ENCODE measurements around the gene PDE6A.
"Not testable (repeated sequence)": the region's sequence is repeated elsewhere in the genome, so short reads cannot be mapped to it uniquely, and the experiment has no call there.

The PDE6A gene

DNA sequence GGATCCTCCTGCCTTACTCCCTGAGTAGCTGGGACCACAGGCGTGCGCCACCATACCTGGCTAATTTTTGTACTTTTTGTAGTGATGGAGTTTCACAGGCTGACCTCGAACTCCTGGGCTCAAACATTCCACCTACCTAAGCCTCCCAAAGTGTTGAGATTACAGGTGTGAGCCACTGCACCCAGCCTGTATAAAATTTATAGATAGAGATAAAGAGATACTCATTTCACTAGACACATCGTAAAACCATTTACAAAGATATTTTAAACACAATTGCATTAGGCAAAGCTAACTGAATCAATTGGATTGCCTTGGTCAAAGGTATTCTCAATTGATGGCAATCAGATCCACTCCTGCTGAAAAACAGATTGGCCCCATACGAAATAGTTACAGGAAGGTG is 52.0 kb downstream of the PDE6A start:
- no peak for DNase-seq

- no peak for DNase-seq
These were observed 56.3 kb downstream of the PDE6A start for GRCh38 chr5:149888280-149888679.

DNA sequence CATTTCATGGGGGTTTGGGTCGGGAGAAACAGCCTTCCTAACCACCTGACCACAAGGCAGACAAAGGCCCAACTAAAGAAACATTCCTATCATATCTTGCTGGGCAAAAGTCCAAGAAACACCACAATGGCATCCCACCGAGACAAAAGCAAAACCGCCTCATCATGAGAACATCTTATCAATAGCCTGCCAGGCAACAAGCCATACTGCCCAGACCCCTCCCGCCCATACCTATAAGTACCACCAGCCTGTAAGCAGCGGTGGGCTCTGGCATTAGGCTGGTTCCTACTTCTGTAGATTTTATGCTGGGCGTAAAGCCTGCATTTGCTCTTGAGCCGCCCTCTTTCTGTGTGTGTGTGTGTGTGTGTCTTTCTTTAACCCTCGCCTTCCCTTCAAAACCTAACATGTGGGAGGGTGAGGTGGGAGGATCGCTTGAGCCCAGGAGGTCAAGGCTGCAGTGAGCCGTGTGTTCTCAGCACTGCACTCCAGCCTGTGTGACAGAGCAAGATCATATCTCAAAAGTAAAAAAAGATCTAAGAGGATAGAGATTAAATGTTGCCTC is 56.9 kb downstream of the PDE6A start:
- DNase-seq, result no peak

DNA sequence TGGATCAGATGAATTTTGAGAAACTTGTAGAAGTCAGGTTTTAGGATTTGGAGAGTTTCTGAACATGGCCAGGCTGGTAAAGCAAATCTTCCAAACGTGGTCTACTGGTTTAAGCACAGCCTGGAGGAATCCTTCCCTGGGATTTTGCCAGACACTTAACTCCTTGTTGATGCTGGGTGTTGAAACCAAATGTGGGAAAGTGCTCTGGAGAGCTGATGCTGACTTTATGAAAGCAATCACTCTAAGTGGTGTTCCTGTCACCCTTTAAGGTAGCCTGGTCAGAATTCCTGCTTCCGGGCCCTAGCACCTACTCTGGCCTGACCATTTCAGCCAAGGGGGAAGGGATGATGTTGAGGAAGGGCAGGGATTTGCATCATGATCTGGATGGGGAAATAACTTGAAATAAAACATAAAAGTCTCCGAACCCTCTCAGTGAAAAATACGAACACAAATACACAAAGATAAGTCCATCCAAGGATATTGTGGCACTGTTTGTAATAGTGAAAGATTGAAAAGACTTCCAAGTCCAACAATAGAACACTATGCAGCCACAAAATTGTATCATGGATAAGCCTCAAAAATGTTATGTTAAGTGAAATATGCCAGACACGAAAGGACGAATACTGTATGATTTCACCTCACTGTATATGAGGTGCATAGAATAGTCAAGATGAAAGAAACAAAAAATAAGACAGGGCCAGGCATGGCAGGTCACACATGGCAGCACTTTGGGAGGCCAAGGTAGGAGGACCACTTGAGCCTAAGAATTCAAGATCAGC is 57.7 kb downstream of the PDE6A start:
- DNase-seq, result no peak

DNA sequence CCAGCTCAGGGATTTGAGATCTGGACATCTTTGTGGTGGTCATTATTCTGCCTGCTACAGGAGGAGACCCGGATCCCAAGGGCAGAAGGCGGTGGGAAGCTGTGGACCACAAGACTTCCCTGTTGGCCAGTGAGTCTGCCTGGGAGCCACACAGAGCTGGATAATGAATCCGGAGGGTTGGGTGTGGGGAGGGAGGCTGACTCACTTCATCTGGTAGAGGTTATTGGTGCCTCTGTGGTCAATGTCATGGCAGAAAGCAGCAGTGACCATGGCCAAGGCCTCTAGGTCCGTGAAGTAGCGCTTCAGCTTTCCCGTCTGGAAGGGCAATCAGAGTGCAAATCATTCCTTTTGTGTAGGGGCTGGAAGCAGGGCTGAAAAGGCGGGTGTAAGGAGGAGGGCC is 58.5 kb downstream of the PDE6A start:
- no peak for DNase-seq

- no peak for DNase-seq
These were observed 59.1 kb downstream of the PDE6A start for GRCh38 chr5:149885513-149885912.

DNA sequence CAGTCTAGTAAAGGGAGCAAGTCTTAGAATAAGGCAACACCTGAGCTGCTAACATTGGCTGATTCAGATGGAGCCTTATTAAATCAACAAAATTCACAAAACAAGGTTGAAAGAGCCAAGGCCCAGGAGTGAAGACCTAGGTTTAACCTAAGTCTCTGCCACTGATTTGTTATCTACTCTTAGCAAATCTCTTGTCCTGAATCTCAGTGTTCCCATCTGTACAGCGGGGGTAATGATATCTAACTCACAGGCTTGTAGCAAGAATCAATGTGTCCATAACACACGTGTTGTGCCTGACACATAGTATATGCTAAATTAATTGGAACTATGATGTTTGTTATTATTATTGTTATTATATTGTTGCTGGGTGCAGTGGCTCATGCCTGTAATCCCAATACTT is 61.0 kb downstream of the PDE6A start:
- no peak for DNase-seq

DNA sequence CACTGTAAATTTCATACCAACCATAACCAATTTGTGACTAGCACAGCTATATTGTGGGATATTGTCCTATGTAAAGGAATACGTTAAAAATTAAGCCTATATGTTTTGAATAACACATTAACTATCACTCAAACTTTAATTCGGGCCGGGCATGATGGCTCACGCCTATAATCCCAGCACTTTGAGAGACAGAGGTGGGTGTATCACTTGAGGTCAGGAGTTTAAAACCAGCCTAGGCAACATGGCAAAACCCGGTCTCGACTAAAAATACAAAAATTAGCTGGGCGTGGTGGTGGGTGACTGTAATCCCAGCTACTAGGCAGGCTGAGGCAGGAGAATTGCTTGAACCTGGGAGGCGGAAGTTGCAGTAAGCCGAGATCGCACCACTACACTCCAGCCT is 62.0 kb downstream of the PDE6A start:
- not testable (repeated sequence) for DNase-seq

DNA sequence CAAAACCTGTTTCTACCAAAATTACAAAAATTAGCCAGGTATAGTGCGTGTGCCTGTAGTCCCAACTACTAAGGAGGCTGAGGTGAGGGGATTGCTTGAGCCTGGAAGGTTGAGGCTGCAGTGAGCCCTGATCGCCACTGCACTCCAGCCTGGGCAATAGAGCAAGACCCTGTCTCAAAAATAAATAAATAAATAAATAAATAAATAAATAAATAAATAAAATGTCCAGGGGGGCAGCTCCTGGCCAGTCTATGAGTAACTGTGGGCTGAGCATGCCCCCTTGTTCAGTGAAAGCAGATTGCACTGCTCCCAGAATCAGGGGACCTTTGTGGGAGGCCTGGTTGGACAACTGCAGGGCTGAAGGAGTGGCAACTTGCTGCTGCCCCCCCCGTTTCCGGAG is 62.7 kb downstream of the PDE6A start:
- no peak for DNase-seq

DNA sequence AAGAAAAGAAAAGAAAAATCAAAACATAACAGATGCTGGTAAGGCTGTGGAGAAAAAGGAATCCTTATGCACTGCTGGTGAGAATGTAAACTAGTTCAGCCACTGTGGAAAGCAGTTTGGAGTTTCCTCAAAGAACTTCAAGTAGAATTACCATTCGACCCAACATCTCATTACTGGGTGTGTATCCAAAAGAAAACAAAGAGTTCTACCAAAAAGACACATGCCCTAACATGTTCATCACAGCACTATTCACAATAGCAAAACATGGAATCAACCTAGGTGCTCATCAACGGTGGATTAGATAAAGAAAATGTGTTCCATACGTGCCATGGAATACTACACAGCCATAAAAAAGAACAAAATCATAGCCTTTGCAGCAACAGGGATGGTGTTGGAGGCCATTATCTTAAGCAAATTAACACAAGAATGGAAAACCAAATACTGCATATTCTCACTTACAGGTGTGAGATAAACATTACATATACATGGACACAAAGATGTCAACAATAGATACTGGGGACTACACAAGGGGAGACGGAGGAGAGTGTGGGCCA is 63.4 kb downstream of the PDE6A start:
- no peak for DNase-seq

DNA sequence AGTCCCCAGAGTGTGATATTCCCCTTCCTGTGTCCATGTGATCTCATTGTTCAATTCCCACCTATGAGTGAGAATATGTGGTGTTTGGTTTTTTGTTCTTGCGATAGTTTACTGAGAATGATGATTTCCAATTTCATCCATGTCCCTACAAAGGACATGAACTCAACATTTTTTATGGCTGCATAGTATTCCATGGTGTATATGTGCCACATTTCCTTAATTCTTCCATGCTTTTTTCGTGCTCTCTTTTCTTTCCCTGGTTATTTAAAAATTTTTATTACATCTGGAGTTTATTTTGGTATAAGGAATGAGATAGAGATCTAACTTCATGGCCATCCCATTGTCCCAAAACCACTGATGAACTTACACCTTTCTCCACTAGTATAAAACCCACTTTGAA is 65.0 kb downstream of the PDE6A start:
- not testable (repeated sequence) for DNase-seq

- no peak for DNase-seq
These were observed 66.2 kb downstream of the PDE6A start for GRCh38 chr5:149878371-149878770.

DNA sequence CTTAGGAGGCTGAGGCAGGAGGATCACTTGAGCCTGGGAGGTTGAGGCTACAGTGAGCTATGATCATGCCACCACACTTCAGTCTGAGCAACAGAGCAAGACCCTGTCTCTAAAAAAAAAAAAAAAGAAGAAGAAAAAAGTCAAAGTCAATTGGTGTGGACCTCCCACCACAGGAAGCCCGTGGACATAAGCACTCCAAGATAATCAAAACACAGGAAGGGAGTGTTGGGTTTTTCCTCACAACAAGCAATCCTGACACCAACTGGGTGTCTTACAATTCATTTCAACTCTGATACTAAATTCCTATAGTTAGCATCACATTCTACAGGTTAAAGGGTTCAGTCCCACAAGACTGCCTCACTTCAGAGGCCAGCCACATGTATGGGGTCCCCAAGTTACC is 70.7 kb downstream of the PDE6A start:
- DNase-seq, result no peak

- no peak for DNase-seq
These were observed 72.1 kb downstream of the PDE6A start for GRCh38 chr5:149872351-149873040.

DNA sequence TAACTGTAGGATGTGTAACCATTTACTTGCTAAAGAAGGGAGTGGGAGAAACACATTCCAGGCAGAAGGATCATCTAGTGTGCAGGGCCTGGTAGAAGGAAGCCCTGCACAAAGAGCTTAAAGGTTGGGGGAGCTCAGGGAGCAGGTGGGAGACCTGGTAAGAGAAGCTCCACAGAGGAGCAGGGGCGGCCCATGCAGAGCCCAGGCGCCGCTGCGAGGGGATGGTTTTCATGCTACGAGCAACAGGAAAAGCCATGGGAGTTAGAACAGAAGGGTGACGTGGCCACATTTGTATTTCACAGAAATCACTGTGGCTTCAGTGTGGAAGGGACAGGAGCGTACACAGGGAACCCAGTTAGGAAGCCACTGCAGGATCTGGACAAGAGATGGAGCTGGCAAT is 73.1 kb downstream of the PDE6A start:
- DNase-seq, result no peak

DNA sequence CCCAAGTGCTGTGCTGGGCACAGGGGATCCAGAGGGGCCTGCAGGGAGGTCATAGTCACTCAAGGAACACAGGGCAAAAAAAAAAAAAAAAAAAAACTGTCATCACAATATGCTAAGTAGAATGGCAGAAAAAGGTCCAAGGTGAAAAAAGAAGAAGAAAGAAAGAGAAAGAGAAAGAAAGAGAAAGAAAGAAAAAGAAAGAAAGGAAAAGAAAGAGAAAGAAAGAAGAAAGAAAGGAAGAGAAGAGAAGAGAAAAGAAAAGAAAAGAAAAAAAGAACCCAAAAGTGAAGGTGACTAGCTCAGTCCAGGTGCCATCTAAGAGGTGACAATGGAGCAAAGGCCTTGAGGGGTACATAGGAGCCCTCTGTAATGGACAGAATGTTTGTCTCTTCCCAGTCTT is 73.9 kb downstream of the PDE6A start:
- DNase-seq, result no peak

DNA sequence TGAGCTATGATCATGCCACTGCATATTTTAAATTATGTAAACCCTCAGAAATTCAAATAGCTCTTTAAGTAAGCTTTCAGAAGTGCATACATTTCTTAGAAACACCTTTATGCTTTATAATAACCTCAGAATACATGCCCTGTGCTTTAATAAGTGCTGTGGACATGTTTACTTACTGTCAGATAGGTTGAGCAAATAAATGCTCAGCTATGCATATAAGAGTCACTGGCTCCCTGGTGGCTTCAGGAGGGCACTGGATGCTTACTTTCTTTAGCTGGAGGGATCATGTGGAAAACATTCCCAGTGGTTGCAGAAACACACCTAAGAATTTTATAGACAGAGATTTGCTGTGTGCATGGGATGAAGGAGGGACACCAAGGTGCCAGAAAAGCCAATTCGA is 74.4 kb downstream of the PDE6A start:
- no peak for DNase-seq

GRCh38 chr5:149869411-149869821 is 75.2 kb downstream of the PDE6A start:
- no peak for DNase-seq

DNA sequence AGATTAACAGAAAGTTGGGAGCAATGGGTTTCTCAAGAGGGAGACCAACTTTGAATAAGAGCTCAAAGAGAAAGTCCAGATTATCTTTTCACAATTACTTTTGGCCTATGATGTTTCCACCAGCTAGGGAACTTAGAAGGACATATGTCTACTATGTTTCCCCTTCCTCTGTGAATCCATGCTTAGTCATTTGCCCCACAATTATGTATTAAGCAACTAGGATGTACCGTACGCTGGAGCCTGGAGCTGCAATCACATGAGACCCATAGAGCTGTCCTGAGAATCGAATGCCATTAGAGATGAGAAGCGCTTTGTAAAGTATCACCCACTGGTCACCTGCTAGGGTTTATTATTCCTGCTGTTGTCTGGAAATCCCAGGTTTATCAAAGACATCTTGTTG is 78.8 kb downstream of the PDE6A start:
- DNase-seq, result no peak

DNA sequence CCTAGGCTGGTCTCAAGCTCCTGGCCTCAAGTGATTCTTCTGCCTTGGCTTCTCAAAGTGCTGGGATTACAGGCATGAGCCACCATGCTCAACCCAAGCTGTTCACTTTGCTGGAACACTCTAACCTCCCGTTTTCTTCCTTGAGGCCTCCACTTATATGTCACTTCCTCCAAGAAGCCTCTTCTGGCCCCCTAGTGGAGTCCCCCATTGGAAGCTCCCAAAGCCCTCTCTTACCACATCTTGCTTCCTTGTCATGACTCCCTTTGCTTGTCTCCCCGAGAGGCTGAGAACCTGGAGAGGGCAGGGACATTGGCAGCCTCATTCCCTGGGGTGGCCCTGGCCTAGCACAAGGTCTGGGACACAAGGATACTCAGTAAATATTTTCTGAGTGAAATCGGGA is 80.8 kb downstream of the PDE6A start:
- no peak for DNase-seq

DNA sequence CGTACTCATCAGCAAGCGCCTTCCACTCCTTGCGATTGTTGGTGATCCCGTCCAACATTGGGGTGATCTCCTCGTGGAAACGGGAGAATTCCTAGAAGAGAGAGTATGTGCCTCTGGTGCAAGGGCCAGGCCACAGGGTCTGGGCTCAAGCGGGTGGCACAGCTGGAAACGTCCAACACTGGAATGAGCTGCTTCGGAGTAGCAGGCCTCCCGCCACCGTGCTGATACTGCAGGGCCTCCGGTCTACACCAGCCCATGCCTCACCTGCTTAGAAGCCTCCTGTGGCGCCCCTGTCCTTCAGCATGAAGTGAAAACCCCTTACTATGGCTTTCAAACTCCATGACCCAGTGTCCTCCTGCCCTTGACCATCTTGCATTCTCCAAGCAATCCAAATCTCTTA is 81.4 kb downstream of the PDE6A start:
- DNase-seq, result no peak

DNA sequence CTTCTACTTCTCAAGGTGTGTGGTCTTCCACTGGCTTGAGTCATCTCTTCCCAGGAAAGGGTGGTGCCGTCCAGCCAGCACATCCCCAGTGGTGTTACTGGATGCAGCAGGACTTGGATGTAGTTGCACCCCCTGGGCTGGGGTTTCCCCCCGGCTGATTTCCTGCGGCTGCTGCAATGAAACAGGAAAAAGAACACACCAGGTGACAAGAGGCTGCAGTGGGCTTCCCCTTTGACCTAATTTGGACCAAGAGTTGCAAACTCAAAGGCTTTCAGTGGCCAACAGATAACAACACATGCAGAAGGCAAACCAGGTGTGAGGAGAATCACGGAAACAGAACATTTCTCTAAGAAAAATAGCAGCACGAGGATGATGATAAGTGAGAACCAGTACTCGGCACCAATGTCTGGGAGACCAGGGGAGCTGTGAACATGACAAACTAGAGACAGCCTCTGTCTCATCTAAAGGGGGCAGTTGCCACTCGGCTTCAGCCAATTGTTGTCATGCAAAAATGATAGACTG is 83.7 kb downstream of the PDE6A start:
- DNase-seq, result no peak

DNA sequence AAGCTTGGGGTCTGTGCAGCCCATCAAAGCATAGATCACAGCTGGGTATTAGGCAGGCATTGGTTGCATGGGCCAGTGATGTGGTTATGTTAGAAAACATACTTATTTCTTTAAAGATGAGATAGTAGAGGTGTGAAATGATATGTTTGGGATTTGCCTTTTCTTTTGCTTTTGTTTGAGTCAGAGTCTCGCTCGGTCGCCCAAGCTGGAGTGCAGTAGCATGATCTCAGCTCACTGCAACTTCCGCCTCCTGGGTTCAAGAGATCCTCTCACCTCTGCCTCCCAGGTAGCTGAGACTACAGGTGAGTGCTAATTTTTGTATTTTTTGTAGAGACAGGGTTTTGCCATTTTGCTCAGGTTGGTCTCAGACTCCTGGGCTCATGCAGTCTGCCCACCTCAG is 84.8 kb downstream of the PDE6A start:
- no peak for DNase-seq

DNA sequence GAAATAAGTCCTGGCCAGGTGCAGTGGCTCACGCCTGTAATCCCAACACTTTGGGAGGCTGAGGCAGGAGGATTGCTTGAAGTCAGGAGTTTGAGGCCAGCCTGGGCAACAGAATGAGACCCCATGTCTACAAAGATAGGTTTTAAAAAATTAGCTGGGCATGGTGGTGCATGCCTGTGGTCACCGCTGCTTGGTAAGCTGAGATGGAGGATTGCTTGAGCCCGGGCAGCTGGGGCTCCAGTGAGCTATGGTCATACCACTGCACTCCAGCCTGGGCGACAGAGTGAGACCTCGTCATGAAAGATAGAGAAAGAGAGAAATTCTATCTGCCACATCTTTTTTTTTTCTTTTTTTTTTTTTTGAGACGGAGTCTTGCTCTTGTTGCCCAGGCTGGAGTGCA is 86.1 kb downstream of the PDE6A start:
- not testable (repeated sequence) for DNase-seq
